OCI-LY7 (cell line): Measurements from ENCODE around the gene SMG6.

Source experiments
- EZH2phosphoT487 ChIP-seq: fragments of 200-600 bp; sonication (generic); IDR thresholded peaks from 2 replicates; pipeline ENCODE4 v1.6.1; 2018; ENCODE audit warnings: low read depth, borderline replicate concordance, mild to moderate bottlenecking, mixed run types, antibody characterized with exemption, low read length, moderate library complexity, mixed read lengths
- TF ChIP-seq, protein P1 (sequence below): fragments of 200-600 bp; sonication (generic); conservative IDR thresholded peaks from 2 replicates; pipeline ENCODE4 v1.5.1; 2014; ENCODE audit warnings: mild to moderate bottlenecking, antibody characterized with exemption, low read length, moderate library complexity, mixed read lengths

DNA sequence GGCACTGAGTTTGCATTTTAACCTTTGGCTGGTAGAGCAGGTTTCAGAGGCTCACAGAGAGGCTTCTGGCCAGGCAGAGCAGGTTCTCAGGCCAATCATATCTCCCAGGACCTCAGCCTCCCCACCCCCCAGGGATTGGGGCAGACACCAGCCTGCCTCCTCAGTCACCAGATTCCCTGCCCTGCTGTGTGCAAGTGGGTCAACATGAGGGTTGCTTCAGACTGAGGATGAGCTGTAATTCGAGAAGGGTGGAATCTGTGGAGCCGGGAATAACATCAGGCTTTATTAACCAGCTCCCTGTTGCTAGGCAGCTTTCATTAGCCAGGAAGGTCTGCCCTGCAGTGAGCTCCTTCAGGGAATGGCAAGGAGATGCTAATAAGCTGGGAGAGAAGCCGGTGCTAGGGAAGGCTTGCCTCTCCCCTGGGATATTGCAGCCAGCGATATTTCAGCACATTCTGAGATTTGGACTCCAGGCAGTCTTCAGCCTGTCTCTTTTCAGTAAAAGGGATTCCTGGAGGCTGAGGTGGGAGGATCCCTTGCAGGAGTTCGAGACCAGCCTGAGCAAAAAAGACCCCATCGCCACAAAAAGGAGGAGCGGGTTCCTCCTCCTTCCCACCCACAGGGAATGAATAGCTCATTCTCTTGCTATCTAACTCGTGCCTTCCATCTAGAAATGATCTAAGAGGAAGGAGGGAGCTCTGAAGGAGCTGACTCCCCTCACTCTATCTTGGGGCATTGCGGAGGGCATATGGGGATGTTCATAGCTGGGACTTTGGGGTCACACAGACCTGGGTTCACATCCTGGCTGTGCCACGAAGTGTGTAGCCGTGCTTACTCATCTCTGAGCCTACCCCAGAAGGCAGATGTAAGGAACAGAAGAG, 44.5 kb upstream of the SMG6 start:
- TF ChIP-seq, protein P1, sequence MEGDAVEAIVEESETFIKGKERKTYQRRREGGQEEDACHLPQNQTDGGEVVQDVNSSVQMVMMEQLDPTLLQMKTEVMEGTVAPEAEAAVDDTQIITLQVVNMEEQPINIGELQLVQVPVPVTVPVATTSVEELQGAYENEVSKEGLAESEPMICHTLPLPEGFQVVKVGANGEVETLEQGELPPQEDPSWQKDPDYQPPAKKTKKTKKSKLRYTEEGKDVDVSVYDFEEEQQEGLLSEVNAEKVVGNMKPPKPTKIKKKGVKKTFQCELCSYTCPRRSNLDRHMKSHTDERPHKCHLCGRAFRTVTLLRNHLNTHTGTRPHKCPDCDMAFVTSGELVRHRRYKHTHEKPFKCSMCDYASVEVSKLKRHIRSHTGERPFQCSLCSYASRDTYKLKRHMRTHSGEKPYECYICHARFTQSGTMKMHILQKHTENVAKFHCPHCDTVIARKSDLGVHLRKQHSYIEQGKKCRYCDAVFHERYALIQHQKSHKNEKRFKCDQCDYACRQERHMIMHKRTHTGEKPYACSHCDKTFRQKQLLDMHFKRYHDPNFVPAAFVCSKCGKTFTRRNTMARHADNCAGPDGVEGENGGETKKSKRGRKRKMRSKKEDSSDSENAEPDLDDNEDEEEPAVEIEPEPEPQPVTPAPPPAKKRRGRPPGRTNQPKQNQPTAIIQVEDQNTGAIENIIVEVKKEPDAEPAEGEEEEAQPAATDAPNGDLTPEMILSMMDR = no peak
- no peak for TF ChIP-seq EZH2phosphoT487
